PC-3 (cell line): Measurements from ENCODE around the gene AP1M1. TPM values are rescaled to one million over a fixed set of nuclear protein-coding genes. Genes with fewer than 3 reads are reported as not detected.

Source experiments
- ATAC-seq: fragments of 200-7000 bp; cut with Tn5 transposase; 2 replicates; pipeline ENCODE4 v1.9.1; 2020; ENCODE audit warnings: mild to moderate bottlenecking, moderate library complexity
- BruUV-seq: library from RNA; stranded (reverse); fragments of 400-500 nt; replicated peaks from 2 replicates; lab custom pipeline; 2021; lab: Mats Ljungman, UMichigan
- CTCF ChIA-PET: fragments of 300-600 bp; sonication (Branson Sonifier 250); formaldehyde crosslinking; loops from one replicate; lab custom pipeline; 2022; ENCODE audit warnings: antibody characterized with exemption; lab: Charles Lee
- POLR2A ChIA-PET: fragments of 300-600 bp; sonication (Branson Sonifier 250); formaldehyde crosslinking; loops from one replicate; lab custom pipeline; 2022; ENCODE audit warnings: antibody characterized with exemption; ENCODE audit not compliant: unreplicated experiment; lab: Charles Lee
- DNase-seq: peaks from one replicate; pipeline ENCODE4 v3.0.0-alpha.2; 2015
- H2AFZ ChIP-seq: fragments of 300-600 bp; sonication (generic); 2 replicates; pipeline ENCODE4 v1.6.0; 2016; ENCODE audit warnings: antibody characterized with exemption, low read length
- H3F3A ChIP-seq: fragments of 300-600 bp; sonication (generic); one replicate; pipeline ENCODE4 v1.6.0; 2017; ENCODE audit warnings: antibody characterized with exemption, low read length, control low read depth, mild to moderate bottlenecking; ENCODE audit not compliant: unreplicated experiment
- H3K27ac ChIP-seq: fragments of 300-600 bp; sonication (generic); 2 replicates; pipeline ENCODE4 v1.5.1; 2016; ENCODE audit warnings: mild to moderate bottlenecking, low read length
- H3K27me3 ChIP-seq: fragments of 300-600 bp; sonication (generic); 2 replicates; pipeline ENCODE4 v1.6.1; 2016; ENCODE audit warnings: low read length, mixed read lengths
- H3K36me3 ChIP-seq: fragments of 300-600 bp; sonication (generic); 2 replicates; pipeline ENCODE4 v1.6.1; 2016; ENCODE audit warnings: low read depth, mixed run types, low read length, mixed read lengths
- H3K4me1 ChIP-seq: fragments of 300-600 bp; sonication (generic); 2 replicates; pipeline ENCODE4 v1.5.1; 2016; ENCODE audit warnings: low read length; ENCODE audit not compliant: insufficient read depth
- H3K4me2 ChIP-seq: fragments of 300-600 bp; sonication (generic); 2 replicates; pipeline ENCODE4 v1.6.0; 2016; ENCODE audit warnings: low read length
- H3K4me3 ChIP-seq: fragments of 300-600 bp; sonication (generic); 2 replicates; pipeline ENCODE4 v1.5.1; 2016; ENCODE audit warnings: mild to moderate bottlenecking, low read length, mixed read lengths
- H3K79me2 ChIP-seq: fragments of 300-600 bp; sonication (generic); 2 replicates; pipeline ENCODE4 v1.6.1; 2017; ENCODE audit warnings: low read length, mixed read lengths
- H3K9ac ChIP-seq: fragments of 300-600 bp; sonication (generic); 2 replicates; pipeline ENCODE4 v1.6.0; 2016; ENCODE audit warnings: mild to moderate bottlenecking, low read length
- H3K9me2 ChIP-seq: fragments of 300-600 bp; sonication (generic); replicated peaks from 2 replicates; pipeline ENCODE4 v1.6.1; 2016; ENCODE audit warnings: mixed run types, low read length, mixed read lengths
- H3K9me3 ChIP-seq: fragments of 300-600 bp; sonication (generic); 2 replicates; pipeline ENCODE4 v1.6.1; 2016; ENCODE audit warnings: low read length, mixed read lengths
- H4K20me1 ChIP-seq: fragments of 300-600 bp; sonication (generic); 2 replicates; pipeline ENCODE4 v1.6.1; 2016; ENCODE audit warnings: low read length, mixed read lengths
- CTCF ChIP-seq: fragments of 300-600 bp; sonication (generic); conservative IDR thresholded peaks from 2 replicates; pipeline ENCODE4 v1.5.1; 2017; ENCODE audit warnings: antibody characterized with exemption, low read depth, mild to moderate bottlenecking, low read length
- EZH2 ChIP-seq: fragments of 300-600 bp; sonication (generic); IDR thresholded peaks from one replicate; pipeline ENCODE4 v1.6.1; 2017; ENCODE audit warnings: antibody characterized with exemption, mild to moderate bottlenecking, low read length; ENCODE audit not compliant: unreplicated experiment
- EZH2phosphoT487 ChIP-seq: fragments of 300-600 bp; sonication (generic); IDR thresholded peaks from 2 replicates; pipeline ENCODE4 v1.6.1; 2018; ENCODE audit warnings: mild to moderate bottlenecking, antibody characterized with exemption, low read length, borderline replicate concordance
- intact Hi-C: fragments of 100-400 bp; cut with micrococcal nuclease; formaldehyde crosslinking; loops from 2 replicates; pipeline ENCODE4 v1.9.0; 2023
- total RNA-seq: library from RNA; depleted of rRNA; stranded (reverse); fragments of >200 nt; gene quantifications from 2 replicates; pipeline ENCODE4 v1.2.3, GENCODE V29; 2014

The AP1M1 gene
- total RNA-seq, 1 experiment from 2014 or later = 104 TPM

DNA sequence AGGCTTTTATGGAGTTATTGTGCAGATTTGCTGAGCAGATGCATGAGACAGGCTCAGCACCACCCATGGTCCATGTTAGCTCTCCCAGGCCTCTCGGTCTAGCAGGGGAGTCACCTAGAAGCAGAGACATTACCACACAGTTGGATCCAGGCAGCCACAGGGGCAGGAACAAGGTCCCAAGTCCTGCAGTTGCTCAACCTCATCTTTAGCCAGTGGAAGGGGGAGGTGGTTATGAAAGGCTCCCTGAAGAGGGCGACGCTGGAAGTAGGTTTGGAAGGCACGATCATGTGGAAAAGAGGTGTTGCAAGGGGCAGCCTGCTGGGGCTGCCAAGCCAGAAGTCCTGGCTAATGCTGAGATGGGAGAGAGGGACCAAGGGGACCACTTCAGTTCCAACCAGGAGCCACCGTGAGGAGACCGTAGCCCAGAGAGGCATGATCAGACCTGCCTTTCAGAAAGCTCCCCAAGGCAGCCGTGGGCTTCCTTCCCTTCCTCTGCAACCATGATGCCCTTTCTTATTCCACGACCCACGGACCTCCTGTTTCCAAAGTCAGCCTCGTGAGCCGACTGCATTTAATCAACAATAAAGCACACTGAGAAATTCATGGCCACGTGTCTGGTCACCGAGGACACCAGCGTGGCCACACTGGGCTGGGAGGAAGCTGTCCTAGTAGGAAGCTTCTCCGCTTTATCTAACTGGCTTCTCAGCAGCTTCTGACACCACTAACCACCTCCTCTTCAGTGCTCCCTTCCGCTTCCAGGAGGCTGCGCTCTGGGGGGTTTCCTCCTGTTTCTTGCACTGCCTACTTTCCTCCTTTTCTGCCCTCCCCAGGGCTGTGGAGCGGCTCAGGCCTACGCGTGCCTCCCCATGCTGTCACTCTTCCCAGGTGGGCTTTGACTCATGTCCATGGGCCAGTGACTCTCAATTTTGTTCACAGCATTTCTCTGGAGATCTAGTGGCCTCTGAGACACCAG is 2.6 kb downstream of the AP1M1 start:
- no peaks in the 10 kb centered on the region for H3K9me3 ChIP-seq
- H3K4me1 ChIP-seq = peaks cover 28% of the 10 kb centered on the region
- ChIA-PET CTCF (no interaction called here), POLR2A (no interaction called here)
- H3K4me2 ChIP-seq = no peak overlapping the region
- no peak overlapping the region for H2AFZ ChIP-seq
- DNase-seq (no peak), ATAC-seq (no peak)
- H3K4me3 ChIP-seq = no peak overlapping the region
- H3K27me3 ChIP-seq = no peaks in the 10 kb centered on the region
- TF ChIP-seq CTCF = peak; percentile 22; the same call in 1 of the 2 replicates
- TF ChIP-seq EZH2 = no peak
- H3F3A ChIP-seq = no peaks in the 10 kb centered on the region
- no peak overlapping the region for H3K27ac ChIP-seq
- no peaks in the 10 kb centered on the region for H4K20me1 ChIP-seq
- intact Hi-C loops = no loop called here
- no TSS peak for BruUV-seq
- peaks cover 26% of the 10 kb centered on the region for H3K79me2 ChIP-seq
- no peaks in the 10 kb centered on the region for H3K9me2 ChIP-seq
- no peak overlapping the region for H3K9ac ChIP-seq
- H3K36me3 ChIP-seq = no peaks in the 10 kb centered on the region

DNA sequence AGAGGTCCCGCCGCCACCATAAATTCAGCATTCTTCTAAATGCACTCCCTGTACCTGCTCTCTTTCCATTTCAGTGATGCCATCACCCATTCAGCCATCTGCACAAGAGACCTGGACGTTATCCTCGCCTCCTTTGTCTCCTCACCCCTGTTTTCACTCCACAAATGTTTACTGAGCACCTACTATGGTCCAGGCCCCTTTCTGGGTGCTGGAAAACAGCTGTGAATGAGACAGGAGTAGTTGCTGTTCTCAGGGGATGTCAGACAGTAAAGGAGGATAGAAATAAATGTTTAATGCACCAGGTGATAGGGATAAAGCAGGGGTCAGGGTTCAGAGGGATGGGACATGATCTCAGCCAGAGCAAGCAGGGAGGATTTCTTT is 3.3 kb downstream of the AP1M1 start:
- Histone ChIP-seq H3K9me3 (no peaks in the 10 kb centered on the region), H2AFZ (no peak overlapping the region), H3K9ac (no peak overlapping the region), H3K36me3 (no peaks in the 10 kb centered on the region; the same call in 1 of the 2 replicates), H3K4me3 (no peak overlapping the region), H3F3A (no peaks in the 10 kb centered on the region), H3K4me2 (no peak overlapping the region), H3K4me1 (peaks cover 24% of the 10 kb centered on the region), H3K27me3 (no peaks in the 10 kb centered on the region), H3K27ac (no peak overlapping the region), H3K9me2 (no peaks in the 10 kb centered on the region), H3K79me2 (peaks cover 26% of the 10 kb centered on the region), H4K20me1 (no peaks in the 10 kb centered on the region)
- ATAC-seq = no peak
- CTCF ChIA-PET = no interaction called here
- intact Hi-C loops = no loop called here
- POLR2A ChIA-PET = no interaction called here
- no TSS peak for BruUV-seq
- DNase-seq = no peak
- TF ChIP-seq EZH2 = no peak
- no peak for TF ChIP-seq CTCF
- TF ChIP-seq EZH2phosphoT487 = no peak
